Cerebellar nuclear complex (tissue), 1 donor: Measurements from ENCODE around the gene FNIP2.
"Not testable (repeated sequence)": the region's sequence is repeated elsewhere in the genome, so short reads cannot be mapped to it uniquely, and the experiment has no call there.

Source experiments
- DNase-seq, 2 experiments: peaks; one replicate each; lab custom pipeline; 2025; lab: John Stamatoyannopoulos, UW

Gene FNIP2

GRCh38 chr4:158873795-158874401 is 105.1 kb downstream of the FNIP2 start:
- DNase-seq: no peak

GRCh38 chr4:158875026-158875425 is 106.2 kb downstream of the FNIP2 start:
- no peak for DNase-seq

DNA sequence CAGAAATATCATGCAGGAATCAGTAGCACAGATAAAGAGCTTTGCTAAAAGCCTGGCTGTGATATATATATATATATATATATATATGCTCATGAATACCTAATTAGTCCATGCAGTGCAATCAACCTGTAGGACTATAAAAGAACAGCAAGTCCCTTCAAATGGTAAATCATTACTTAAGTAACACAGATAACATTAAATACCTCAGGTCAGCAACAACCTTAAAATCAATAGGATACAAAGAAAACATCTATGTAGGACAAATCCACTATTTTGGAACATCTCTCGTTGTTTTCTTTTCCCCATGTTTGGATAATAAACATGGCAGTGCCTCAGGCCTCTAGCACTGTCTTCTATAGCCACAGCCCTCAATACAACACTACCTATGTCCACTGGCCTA is 106.6 kb downstream of the FNIP2 start:
- no peak for DNase-seq

- DNase-seq: no peak
These were observed 108.2 kb downstream of the FNIP2 start for GRCh38 chr4:158877069-158877468.

DNA sequence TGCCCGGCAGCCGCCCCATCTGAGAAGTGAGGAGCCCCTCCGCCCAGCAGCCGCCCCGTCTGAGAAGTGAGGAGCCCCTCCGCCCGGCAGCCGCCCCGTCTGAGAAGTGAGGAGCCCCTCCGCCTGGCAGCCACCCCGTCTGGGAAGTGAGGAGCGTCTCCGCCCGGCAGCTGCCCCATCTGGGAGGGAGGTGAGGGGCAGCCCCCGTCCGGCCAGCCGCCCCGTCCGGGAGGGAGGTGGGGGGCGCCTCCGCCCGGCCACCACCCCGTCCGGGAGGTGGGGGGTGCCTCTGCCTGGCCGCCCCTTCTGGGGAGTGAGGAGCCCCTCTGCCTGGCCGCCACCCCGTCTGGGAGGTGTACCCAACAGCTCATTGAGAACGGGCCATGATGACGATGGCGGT is 113.3 kb downstream of the FNIP2 start:
- DNase-seq: not testable (repeated sequence)

GRCh38 chr4:158884280-158884679 is 115.5 kb downstream of the FNIP2 start:
- DNase-seq: no peak

GRCh38 chr4:158885564-158885963 is 116.7 kb downstream of the FNIP2 start:
- DNase-seq: no peak

GRCh38 chr4:158890294-158890693 is 121.5 kb downstream of the FNIP2 start:
- no peak for DNase-seq

DNA sequence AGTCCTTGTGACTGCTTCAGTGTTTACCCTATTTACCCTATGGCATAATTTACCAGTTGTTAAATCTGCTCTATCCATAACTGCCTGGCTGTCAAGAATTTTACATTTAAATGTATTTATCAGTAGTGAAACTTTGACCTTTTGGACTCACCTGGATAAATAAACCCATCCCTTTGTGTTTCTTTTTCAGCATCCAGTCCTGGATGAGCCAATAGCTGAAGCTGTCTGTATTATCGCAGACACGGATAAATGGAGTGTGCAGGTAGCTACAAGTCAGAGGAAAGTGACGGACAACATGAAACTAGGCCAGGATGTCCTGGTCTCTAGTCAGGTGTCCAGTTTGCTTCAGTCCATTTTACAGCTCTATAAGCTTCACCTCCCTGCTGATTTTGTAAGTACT is 122.4 kb downstream of the FNIP2 start:
- DNase-seq: no peak

GRCh38 chr4:158894826-158895225 is 126.0 kb downstream of the FNIP2 start:
- DNase-seq: peak in 1 of 2 experiments; percentile 38

DNA sequence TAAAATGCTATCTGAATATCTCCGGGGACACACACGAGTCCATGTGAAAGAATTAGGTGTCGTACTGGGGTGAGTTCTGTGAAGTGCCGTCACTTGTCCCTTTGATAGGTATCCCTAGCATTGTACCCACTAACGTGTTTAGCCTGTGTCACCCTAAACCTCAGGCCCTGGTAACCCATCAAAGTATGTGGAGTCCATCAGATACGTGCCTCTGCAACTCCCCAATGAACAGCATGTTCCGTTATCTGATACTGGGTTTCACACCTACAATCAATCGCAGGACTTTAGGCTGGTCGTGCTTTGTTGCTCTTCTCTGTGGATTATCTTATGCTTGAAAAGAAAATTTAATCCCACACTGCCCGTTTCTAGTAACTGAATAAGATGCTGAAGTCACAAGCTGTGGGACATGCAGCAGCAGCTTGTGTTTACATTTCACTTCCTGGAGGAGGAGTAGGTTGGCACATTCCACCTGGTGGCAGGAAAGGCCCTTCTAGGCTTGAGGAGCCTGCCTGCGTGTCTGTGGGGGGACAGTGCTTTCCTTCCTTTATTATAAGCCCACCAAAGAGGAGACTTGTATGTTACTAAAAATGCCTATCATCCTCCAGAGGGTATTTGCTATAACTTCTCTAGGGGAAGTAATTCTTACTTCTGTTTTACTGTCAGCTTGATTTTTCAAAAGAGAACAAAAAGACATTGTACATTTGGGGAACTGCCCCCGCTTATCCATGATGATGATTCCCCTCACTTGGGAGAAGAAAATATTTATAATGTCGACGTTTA is 127.2 kb downstream of the FNIP2 start:
- DNase-seq: no peak

GRCh38 chr4:158896577-158897238 is 127.9 kb downstream of the FNIP2 start:
- DNase-seq: not testable (repeated sequence)

- not testable (repeated sequence) for DNase-seq
These were observed 131.6 kb downstream of the FNIP2 start for GRCh38 chr4:158900408-158900807.

- not testable (repeated sequence) for DNase-seq
These were observed 133.7 kb downstream of the FNIP2 start for GRCh38 chr4:158902280-158903078.

DNA sequence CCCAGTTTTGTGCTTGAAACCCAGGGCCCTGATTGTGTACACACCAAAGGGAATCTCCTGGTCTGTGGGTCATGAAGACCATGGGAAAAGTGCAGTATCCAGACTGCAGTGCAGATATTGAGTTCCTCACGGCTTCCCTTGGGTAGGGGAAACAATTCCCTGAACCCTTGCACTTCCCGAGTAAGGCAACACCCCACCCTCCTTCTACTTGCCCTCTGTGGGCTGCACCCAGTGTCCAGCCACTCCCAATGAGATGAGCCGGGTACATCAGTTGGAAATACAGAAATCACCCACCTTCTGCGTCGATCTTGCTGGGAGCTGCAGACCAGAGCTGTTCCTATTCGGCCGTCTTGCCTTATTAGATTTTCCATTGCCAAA is 134.2 kb downstream of the FNIP2 start:
- no peak for DNase-seq

- no peak for DNase-seq
These were observed 134.7 kb downstream of the FNIP2 start for GRCh38 chr4:158903472-158904043.

GRCh38 chr4:158904815-158905214 is 136.0 kb downstream of the FNIP2 start:
- no peak for DNase-seq

- DNase-seq: no peak
These were observed 137.2 kb downstream of the FNIP2 start for GRCh38 chr4:158906073-158906472.

GRCh38 chr4:158912390-158912789 is 143.6 kb downstream of the FNIP2 start:
- DNase-seq: no peak

GRCh38 chr4:158912806-158913205 is 144.0 kb downstream of the FNIP2 start:
- no peak for DNase-seq

GRCh38 chr4:158913766-158914165 is 144.9 kb downstream of the FNIP2 start:
- no peak for DNase-seq

DNA sequence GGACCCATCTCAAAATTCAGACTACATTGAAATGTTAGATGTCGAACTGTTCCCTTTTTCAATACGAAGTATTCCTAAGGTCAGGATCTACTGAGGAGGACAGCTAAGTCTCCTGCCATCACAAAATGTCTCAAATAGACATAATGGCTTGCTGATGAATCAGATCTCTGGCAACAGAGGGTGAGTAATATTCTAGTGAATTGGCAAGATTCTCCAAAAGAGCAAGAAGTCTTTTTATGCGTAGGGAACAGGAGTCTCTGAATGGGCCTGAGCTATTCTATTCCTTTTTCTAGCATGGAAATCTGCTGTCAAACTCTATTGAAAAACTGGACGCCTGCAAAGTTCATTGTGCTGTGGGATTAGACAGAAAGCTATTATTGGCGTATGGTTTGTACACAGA is 145.4 kb downstream of the FNIP2 start:
- DNase-seq: no peak
